ENCODE results near the gene CMTM2.

DNA sequence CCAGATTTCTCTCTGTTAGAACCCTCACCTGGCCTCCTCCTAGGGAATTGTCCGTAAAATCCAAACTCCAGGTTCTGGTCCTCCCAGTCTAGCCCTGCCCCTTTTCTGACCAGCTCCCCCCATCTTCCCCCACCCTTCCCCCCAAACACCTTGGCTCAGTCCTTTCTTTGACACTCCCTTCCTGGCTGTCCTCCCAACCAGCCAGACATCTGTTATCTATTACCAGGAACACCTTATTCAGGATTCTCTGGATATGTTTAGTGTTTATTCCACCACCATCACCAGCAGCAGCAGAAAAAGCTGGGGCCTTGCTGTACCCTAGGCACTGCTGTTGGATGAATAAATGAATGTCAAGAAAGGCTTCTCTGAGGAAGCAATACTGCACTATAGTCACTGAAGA is 21.2 kb downstream of the CMTM2 start:
- TF ChIP-seq, protein P1, sequence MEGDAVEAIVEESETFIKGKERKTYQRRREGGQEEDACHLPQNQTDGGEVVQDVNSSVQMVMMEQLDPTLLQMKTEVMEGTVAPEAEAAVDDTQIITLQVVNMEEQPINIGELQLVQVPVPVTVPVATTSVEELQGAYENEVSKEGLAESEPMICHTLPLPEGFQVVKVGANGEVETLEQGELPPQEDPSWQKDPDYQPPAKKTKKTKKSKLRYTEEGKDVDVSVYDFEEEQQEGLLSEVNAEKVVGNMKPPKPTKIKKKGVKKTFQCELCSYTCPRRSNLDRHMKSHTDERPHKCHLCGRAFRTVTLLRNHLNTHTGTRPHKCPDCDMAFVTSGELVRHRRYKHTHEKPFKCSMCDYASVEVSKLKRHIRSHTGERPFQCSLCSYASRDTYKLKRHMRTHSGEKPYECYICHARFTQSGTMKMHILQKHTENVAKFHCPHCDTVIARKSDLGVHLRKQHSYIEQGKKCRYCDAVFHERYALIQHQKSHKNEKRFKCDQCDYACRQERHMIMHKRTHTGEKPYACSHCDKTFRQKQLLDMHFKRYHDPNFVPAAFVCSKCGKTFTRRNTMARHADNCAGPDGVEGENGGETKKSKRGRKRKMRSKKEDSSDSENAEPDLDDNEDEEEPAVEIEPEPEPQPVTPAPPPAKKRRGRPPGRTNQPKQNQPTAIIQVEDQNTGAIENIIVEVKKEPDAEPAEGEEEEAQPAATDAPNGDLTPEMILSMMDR (conservative IDR thresholded peaks at IDR 0.05 in 1 of 2, IDR thresholded peaks at IDR 0.05 in 1 of 2; ENCODE audit: extremely low read depth in 1 of 2, insufficient read depth in 1 of 2, low read depth in 1 of 2, low read length in 2 of 2), result no peak
- no peak for TF ChIP-seq EZH2 (IDR thresholded peaks at IDR 0.05; ENCODE audit: borderline replicate concordance, low read length)
